Hematopoietic multipotent progenitor cell treated with erythropoietin and hydrocortisone succinate and interleukin-3 and kit ligand, for 15 days (in vitro differentiated cells): ENCODE results near the gene WIPI1.
"Not testable (repeated sequence)": the region's sequence is repeated elsewhere in the genome, so short reads cannot be mapped to it uniquely, and the experiment has no call there.

ENCODE experiments used
- DNase-seq: peaks from one replicate; pipeline ENCODE4 v3.0.0-alpha.2; 2015; ENCODE audit warnings: low spot score

Gene WIPI1

DNA sequence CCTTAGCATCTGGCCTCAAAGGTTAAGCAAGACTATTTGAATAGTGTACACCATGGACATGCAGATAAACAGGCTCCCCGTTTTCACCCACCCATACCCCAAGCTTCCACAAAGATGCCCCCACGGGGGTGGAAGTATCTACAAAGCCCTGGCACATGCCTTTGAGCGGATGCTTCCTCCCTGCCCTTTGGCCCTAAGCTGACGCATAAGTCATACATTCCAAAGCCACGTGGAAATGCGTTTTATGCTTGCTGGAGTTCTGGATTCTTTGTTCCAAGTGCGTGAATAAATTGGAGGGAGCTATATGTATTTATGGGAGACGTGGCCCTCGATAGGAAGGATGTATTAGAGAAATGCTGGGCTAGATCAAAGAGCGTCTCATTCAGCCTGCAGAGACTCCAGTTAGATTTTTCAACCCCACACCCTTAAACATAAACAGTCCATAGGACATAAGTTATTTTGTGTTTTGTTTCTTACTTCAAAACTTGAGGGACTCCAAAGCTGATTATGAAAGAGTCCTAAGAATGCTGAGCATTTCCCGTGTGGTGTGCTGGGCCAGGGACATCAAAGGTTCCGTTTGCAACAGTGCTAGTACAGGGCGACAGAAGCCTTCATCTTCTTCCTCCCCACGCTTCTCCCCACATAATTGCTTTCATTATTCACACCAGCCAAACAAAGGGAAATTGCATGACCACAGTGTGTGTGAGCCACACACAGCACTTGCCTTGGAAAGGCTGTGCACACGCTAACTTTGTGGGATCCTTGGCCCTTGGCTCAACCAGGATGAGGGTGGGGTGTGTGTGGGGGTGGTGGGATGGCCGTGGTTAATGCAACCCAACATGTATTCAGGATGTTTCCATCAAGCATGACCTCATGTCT is 73.6 kb downstream of the WIPI1 start:
- no peak for DNase-seq

DNA sequence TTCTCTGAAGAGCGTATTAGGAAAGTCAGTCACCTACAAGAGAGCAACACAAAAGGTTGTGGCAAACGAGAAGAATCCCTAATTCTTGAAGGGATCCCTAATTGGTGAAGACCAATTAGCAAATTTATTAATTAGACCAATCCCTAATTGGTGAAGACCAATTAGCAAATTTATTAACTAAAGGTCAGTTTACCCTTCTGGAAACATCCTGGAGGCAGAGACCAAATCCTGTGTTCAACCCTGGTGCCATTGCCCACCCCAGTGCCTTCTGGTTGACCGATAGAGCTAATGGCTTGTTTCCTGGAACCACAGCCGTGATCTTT is 74.2 kb downstream of the WIPI1 start:
- no peak for DNase-seq

DNA sequence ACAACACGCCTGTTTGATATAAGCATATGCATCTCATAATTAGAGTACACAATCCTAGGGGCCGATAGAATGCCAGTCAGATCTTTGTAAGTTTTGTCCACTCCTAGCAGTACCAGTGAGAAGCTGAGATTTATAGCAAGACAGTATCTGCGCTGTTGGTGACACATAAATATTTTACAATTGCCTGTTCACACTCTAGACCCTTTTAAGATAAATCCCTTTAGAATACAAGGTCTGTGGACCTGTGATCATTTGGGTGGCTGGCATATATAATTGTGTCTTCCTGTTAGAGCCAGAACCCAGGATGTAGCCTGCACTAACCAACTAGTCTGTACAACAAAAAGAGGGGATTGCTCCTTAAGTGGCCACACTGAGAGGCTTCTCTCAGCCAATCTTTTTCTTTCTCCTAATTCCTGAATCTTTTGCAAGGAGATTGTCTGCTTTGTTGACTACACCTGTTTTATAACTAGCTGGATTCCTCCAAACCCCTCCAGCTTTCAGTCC is 74.7 kb downstream of the WIPI1 start:
- DNase-seq: no peak

DNA sequence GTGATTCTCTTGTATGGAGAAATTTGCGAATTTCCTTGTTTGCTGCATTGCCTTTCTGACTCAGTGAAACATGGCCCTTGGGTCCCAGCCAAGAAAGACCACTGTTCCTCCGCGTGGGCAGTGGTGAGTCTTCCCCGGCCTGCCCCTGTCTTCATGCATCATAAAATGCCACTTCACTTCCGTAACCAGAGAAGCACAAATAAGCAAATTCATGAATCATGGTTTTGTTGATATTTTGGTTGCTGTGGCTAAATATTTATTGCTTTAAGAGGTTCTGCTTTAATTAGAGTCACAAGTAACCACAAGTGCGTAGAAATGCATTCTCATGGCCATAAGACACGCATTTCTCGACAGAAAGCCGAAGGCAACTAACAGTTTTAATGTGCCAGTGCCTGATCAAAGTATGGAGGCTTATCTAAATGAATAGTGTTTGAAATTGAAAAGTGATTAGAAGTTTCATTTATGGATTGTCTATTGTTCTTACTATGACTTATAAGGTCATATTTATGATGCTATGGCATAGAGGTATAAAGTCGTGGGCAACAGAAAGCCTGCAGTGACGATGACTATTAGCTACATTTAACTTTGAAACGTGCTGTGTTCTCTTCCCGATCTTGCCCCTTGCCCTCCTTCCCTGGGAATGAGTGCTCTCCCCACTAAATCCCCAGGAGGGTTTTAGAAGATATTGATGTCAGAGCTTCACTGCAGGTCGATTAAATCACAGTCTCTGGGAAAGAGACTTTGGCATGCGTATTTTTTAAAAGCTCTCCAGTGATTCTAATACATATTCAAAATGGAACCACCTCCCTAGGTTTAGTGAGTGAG is 76.0 kb downstream of the WIPI1 start:
- no peak for DNase-seq

DNA sequence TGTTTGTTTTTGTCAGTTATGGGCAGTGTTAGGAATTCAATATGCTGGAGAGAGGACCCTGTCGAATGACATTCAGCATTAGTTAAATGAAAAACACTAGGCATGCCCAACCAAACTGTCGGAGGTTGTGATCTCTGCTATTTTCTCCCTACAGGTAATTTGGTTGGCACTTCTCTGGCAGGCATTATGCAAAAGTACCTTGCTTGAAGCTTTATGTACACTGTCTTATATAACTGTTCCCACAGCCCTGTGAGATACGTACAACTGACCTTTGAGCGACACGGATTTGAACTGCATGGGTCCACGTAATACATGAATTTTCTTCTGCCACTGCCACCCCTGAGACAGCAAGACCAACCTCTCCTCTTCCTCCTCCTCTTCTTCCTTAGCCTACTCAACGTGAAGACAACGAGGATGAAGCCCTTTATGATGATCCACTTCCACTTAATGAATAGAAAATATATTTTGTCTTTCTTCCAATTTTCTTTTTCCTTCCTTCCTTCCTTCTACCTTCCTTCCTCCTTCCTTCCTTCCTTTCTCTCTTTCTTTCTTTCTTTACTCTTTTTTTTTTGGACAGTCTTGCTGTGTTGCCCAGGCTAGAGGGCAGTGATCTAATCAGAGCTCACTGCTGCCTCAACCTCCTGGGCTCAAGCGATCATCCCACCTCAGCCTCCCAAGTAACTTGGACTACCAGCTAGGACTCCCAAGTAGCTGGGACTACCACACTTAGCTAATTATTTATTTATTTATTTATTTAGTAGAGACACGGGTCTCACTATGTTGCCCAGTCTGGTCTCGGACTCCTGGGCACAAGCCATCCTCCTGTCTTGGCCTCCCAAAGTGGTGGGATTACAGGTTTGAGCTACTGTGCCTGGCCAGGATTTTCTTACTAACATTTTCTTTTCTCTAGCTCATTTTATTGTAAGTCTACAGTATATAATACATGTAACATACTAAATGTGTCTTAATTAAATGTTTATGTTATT is 77.3 kb downstream of the WIPI1 start:
- DNase-seq: no peak

DNA sequence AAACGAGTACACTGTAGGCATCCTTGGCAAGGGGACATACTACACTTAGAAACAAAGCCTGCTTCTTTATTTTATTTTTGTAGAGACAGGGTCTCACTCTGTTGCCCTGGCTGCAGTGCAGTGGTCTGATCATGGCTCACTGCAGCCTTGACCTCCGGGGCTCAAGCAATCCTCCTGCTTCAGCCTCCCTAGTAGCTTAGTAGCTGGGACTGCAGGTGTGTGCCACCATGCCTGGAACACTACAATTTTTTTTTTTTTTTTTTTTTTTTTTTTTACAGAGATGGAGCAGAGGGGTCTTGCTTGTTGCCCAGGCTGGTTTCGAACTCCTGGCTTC is 78.2 kb downstream of the WIPI1 start:
- no peak for DNase-seq

DNA sequence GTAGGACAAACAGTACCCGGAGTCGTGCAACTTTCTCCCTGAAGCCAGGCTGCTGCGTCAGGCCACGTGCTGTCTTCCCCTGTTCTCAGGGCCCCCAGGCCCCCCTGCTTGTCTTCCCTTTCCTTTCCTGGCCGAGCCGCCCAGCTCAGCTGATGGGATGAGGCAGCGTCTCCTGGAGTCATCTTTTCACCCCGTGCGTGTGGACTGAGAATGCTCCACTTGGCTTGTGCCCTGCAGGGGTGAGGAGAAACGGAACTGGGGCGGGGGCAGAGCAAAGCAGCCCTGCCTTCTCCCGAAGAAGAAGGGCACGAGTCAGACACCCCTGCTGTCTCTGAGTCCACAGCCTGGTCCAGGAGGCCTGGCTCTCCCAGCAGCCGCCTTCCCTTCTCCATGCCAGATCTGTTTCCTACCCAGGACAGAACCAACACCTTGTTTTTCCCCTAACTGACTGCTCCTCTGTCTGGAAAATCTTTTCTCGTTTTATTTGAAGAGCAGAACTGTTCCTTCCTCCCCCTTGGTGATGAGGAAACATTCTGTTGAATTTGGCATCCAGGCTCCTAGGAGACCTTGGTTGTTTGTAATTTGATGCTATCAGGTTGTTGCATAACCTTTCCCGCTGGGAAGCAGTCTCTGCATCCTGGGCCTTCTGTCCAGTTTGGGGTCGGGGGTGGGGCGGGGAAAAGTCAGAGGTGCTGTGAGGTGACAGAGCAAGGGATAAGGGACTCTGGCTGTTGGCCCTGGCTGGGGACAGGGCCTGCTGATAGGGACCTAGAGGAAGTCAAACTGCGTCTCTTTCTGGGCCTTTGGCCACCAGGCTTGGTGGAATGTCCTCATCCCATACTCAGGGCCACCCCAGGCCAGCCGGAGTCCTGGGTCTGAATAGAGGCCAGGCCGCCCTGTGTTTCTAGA is 78.8 kb downstream of the WIPI1 start:
- no peak for DNase-seq

DNA sequence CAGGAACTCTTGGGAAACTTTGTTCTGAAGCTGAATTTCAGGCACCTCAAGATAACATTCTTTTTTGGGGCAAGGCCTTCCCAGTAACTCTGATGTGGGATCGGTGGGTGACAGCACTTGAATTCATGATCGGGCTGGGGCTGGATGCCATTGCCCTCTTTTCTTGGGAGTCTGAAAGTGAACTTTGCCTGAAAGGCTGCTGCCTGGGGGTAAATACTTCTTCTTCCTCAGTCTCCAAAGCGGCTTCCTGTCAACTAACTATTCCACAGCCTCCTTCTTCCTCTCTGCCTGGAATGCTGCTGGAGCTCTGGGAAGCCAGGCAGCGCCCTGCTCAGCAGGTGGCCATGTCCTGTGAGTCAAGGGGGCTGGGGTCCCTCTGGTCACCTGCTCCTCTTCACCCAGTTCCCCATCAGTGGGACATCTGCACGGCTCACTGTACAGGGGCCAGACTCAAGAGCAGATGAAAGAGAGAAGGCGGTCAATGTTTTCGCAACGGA is 79.5 kb downstream of the WIPI1 start:
- no peak for DNase-seq

DNA sequence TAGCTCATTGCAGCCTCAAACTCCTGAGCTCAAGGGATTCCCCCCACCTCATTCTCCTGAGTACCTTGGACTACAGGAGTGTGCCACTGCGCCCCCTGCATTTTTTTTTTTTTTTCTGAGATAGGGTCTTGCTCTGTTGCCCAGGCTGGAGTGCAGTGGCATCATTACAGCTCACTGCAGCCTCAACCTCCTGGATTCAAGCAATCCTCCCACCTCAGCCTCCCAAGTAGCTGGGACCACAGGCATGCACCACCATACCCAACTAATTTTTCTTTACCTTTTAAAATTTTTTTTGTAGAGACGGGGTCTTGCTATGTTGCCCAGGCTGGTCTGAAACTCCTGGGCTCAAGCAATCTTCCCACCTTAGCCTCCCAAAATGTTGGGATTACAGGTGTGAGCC is 81.1 kb downstream of the WIPI1 start:
- DNase-seq: not testable (repeated sequence)

DNA sequence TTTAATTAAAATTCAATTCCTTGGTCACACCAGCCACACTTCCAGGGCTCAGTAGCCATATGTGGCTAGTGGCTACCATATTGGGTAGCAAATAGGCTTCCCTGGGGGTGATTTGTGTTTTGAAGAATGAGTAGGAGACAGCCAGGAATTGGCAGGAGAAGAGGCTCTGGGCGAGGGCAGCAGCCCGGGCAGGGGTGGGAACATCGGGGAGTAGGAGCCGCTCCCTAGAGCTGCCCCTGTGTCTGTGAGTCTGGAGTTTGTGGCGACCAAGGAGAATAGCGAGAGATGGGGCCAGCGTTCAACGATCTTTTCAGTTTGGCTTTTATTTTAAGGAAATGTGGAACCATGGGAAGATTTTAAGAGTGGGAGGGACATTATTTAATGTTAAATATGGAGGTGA is 81.7 kb downstream of the WIPI1 start:
- no peak for DNase-seq
